HG03108 (cell line): ENCODE data around the gene GNAI2.

Source experiments
- ATAC-seq: cut with Tn5 transposase; IDR thresholded peaks from one replicate; pipeline ENCODE4 v1.9.1; 2021; ENCODE audit warnings: moderate library complexity; ENCODE audit not compliant: unreplicated experiment

GNAI2 gene

GRCh38 chr3:50295553-50296431, 59.8 kb downstream of the GNAI2 start:
- ATAC-seq = no peak

GRCh38 chr3:50296721-50297383, 60.8 kb downstream of the GNAI2 start:
- no peak for ATAC-seq

GRCh38 chr3:50297384-50297775, 61.4 kb downstream of the GNAI2 start:
- ATAC-seq = no peak

GRCh38 chr3:50297896-50298725, 62.1 kb downstream of the GNAI2 start:
- no peak for ATAC-seq

- peak; percentile 77 for ATAC-seq
Observed at GRCh38 chr3:50298836-50299637, 63.0 kb downstream of the GNAI2 start, which contains the start of the genes HYAL3 and NAA80. TSS of gene HYAL3 (minus strand) at chr3:50299405. CDS start at chr3:50295602, 3,803 bp downstream. TSS of gene NAA80 (minus strand) at chr3:50299405. CDS start at chr3:50297463, 1,942 bp downstream.

- ATAC-seq = no peak
Observed at GRCh38 chr3:50299638-50299928, 63.6 kb downstream of the GNAI2 start.

- ATAC-seq = no peak
Observed at GRCh38 chr3:50299929-50300680, 64.1 kb downstream of the GNAI2 start.

GRCh38 chr3:50300681-50301254, 64.8 kb downstream of the GNAI2 start:
- no peak for ATAC-seq

GRCh38 chr3:50302095-50303012, 66.3 kb downstream of the GNAI2 start:
- ATAC-seq = no peak

- ATAC-seq = no peak
Observed at GRCh38 chr3:50303013-50303815, 67.2 kb downstream of the GNAI2 start, which contains the start of gene HYAL1. TSS of gene HYAL1 (minus strand) at chr3:50303574. CDS start at chr3:50302956, 618 bp downstream.

- ATAC-seq = no peak
Observed at GRCh38 chr3:50304601-50305000, 68.6 kb downstream of the GNAI2 start.
